HepG2 (cell line): ENCODE results near the gene INHA.

Experiments
- CENPT ChIP-seq: sonication (generic); formaldehyde crosslinking; IDR thresholded peaks from 2 replicates; pipeline ENCODE4 v1.8.0; 2022; ENCODE audit warnings: low read depth, mild to moderate bottlenecking, moderate library complexity, missing genetic modification reagents
- CHD4 ChIP-seq: fragments of 200-600 bp; sonication (generic); IDR thresholded peaks from 2 replicates; pipeline ENCODE4 v1.7.0; 2017; ENCODE audit warnings: mild to moderate bottlenecking, low read length, borderline replicate concordance
- DNMT1 ChIP-seq: sonication (generic); formaldehyde crosslinking; IDR thresholded peaks from 2 replicates; pipeline ENCODE4 v1.5.1; 2020; ENCODE audit warnings: mild to moderate bottlenecking, missing genetic modification reagents
- HDAC2 ChIP-seq: sonication (generic); formaldehyde crosslinking; IDR thresholded peaks from 2 replicates; pipeline ENCODE4 v1.4.0; 2020; ENCODE audit warnings: missing genetic modification reagents
- KDM1A ChIP-seq: IDR thresholded peaks from 2 replicates; pipeline ENCODE4 v1.6.1; 2016; ENCODE audit warnings: missing compliant biosample characterization
- MAFG ChIP-seq: sonication (generic); formaldehyde crosslinking; IDR thresholded peaks from 2 replicates; pipeline ENCODE4 v1.5.1; 2020; ENCODE audit warnings: mild to moderate bottlenecking, missing genetic modification reagents
- MED13 ChIP-seq: sonication (generic); formaldehyde crosslinking; IDR thresholded peaks from 2 replicates; pipeline ENCODE4 v1.5.0; 2020; ENCODE audit warnings: missing genetic modification reagents
- TAF1 ChIP-seq: sonication (generic); formaldehyde crosslinking; IDR thresholded peaks from 2 replicates; pipeline ENCODE4 v1.4.0; 2020; ENCODE audit warnings: missing genetic modification reagents
- ZBTB1 ChIP-seq: sonication (generic); formaldehyde crosslinking; IDR thresholded peaks from 2 replicates; pipeline ENCODE4 v1.4.0; 2020; ENCODE audit warnings: missing genetic modification reagents, borderline replicate concordance
- TF ChIP-seq, protein P1 (sequence below): sonication (generic); IDR thresholded peaks from 2 replicates; pipeline ENCODE4 v1.6.1; 2016; ENCODE audit warnings: low read depth, borderline replicate concordance
- TF ChIP-seq, protein P2 (sequence below), 2 experiments: IDR thresholded peaks; 2 replicates each; pipeline ENCODE4 v1.6.1; 2011 to 2012; ENCODE audit warnings: low read length in 2 of 2, borderline replicate concordance in 1 of 2, low read depth in 1 of 2, mild to moderate bottlenecking in 1 of 2, moderate library complexity in 1 of 2

DNA sequence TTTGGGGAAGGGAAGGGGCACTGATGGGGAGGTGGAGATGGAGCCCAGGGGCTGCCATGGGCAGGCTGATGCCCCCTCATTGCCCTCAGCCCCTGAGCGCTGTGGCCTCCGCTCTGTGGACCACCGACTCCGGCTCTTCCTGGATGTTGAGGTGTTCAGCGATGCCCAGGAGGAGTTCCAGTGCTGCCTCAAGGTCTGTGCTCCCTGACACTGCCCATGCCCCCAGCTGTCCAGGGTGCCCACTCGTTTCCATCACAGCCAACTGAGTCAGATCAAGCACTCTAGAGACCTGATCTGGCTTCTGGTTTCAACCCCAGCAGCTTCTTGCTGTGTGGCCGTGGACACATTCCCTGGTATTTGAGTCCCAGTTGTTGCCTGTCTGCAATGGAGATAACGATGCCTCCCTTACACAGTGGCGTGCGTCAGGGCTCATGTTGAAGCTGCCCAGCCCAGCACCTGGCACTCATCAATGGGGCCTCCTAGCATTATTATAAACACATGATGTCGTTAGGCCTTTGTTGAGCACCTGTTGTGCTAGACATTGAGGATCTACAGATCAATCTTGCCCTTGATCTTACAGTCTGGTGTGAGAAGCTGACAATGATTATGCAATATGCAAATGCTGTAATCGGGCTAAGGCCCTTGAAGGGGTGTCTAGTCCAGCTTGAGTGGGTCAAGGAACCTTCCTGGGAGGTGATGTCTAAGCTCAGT, 39.9 kb downstream of the INHA start:
- TF ChIP-seq MED13 (CRISPR knock-in tag): no peak
- no peak for TF ChIP-seq TAF1 (CRISPR knock-in tag)
- no peak for TF ChIP-seq CENPT
- no peak for TF ChIP-seq KDM1A
- TF ChIP-seq MAFG (CRISPR knock-in tag): no peak
- TF ChIP-seq, protein P1, sequence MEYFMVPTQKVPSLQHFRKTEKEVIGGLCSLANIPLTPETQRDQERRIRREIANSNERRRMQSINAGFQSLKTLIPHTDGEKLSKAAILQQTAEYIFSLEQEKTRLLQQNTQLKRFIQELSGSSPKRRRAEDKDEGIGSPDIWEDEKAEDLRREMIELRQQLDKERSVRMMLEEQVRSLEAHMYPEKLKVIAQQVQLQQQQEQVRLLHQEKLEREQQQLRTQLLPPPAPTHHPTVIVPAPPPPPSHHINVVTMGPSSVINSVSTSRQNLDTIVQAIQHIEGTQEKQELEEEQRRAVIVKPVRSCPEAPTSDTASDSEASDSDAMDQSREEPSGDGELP: no peak
- TF ChIP-seq, protein P2, sequence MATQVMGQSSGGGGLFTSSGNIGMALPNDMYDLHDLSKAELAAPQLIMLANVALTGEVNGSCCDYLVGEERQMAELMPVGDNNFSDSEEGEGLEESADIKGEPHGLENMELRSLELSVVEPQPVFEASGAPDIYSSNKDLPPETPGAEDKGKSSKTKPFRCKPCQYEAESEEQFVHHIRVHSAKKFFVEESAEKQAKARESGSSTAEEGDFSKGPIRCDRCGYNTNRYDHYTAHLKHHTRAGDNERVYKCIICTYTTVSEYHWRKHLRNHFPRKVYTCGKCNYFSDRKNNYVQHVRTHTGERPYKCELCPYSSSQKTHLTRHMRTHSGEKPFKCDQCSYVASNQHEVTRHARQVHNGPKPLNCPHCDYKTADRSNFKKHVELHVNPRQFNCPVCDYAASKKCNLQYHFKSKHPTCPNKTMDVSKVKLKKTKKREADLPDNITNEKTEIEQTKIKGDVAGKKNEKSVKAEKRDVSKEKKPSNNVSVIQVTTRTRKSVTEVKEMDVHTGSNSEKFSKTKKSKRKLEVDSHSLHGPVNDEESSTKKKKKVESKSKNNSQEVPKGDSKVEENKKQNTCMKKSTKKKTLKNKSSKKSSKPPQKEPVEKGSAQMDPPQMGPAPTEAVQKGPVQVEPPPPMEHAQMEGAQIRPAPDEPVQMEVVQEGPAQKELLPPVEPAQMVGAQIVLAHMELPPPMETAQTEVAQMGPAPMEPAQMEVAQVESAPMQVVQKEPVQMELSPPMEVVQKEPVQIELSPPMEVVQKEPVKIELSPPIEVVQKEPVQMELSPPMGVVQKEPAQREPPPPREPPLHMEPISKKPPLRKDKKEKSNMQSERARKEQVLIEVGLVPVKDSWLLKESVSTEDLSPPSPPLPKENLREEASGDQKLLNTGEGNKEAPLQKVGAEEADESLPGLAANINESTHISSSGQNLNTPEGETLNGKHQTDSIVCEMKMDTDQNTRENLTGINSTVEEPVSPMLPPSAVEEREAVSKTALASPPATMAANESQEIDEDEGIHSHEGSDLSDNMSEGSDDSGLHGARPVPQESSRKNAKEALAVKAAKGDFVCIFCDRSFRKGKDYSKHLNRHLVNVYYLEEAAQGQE (IDR thresholded peaks at IDR 0.05; ENCODE audit: borderline replicate concordance in 1 of 2, low read depth in 1 of 2, low read length in 2 of 2): no peak
- TF ChIP-seq DNMT1: no peak
- no peak for TF ChIP-seq HDAC2 (CRISPR knock-in tag)
- TF ChIP-seq CHD4: no peak
- TF ChIP-seq ZBTB1 (CRISPR knock-in tag): no peak
